K562 (cell line): ENCODE results near the gene SPARC.

Experiments
- CBFB ChIP-seq: sonication (generic); formaldehyde crosslinking; IDR thresholded peaks from 2 replicates; pipeline ENCODE4 v1.4.0; 2020; ENCODE audit warnings: mild to moderate bottlenecking, missing genetic modification reagents
- CBX8 ChIP-seq: fragments of 200-600 bp; sonication (generic); IDR thresholded peaks from 2 replicates; pipeline ENCODE4 v1.6.1; 2012; ENCODE audit warnings: borderline replicate concordance, mixed run types, low read depth, mild to moderate bottlenecking, moderate library complexity, mixed read lengths, low read length, control low read depth, inconsistent platforms; ENCODE audit not compliant: poor library complexity, severe bottlenecking; ENCODE audit errors: extremely low read depth
- CHD2 ChIP-seq: IDR thresholded peaks from 2 replicates; pipeline ENCODE4 v1.6.1; 2011; ENCODE audit warnings: low read depth, low read length
- CHD4 ChIP-seq: fragments of 200-600 bp; sonication (generic); IDR thresholded peaks from 3 replicates; pipeline ENCODE4 v1.6.1; 2012; ENCODE audit warnings: low read depth, mild to moderate bottlenecking, mixed read lengths, low read length, inconsistent platforms; ENCODE audit not compliant: insufficient read depth, insufficient replicate concordance, poor library complexity, severe bottlenecking
- GABPA ChIP-seq: fragments of 200-800 bp; sonication (Bioruptor generic); conservative IDR thresholded peaks from 2 replicates; pipeline ENCODE4 v1.6.1; 2016; ENCODE audit warnings: low read depth, missing genetic modification characterization, missing compliant biosample characterization
- GATAD2A ChIP-seq: fragments of 450-650 bp; IDR thresholded peaks from 2 replicates; pipeline ENCODE4 v1.6.1; 2017
- POLR2AphosphoS5 ChIP-seq: IDR thresholded peaks from 2 replicates; pipeline ENCODE4 v1.6.1; 2011; ENCODE audit warnings: mild to moderate bottlenecking, low read depth, low read length, moderate library complexity; ENCODE audit not compliant: control insufficient read depth, insufficient read depth
- SAP30 ChIP-seq: fragments of 200-600 bp; sonication (generic); IDR thresholded peaks from 2 replicates; pipeline ENCODE4 v1.6.1; 2012; ENCODE audit warnings: borderline replicate concordance, low read depth, mild to moderate bottlenecking, moderate library complexity, low read length, control low read depth, inconsistent platforms; ENCODE audit not compliant: insufficient read depth, poor library complexity, severe bottlenecking
- YY1 ChIP-seq, 3 experiments: IDR thresholded peaks; 2 replicates each; pipeline ENCODE4 v1.6.1; 2011; ENCODE audit warnings: low read length in 2 of 3, mild to moderate bottlenecking in 2 of 3, moderate library complexity in 2 of 3, borderline replicate concordance in 1 of 3, control low read depth in 1 of 3, low read depth in 1 of 3; ENCODE audit not compliant: insufficient read depth in 3 of 3, insufficient replicate concordance in 2 of 3, control insufficient read depth in 1 of 3, insufficient read length in 1 of 3; ENCODE audit errors: extremely low read depth in 1 of 3
- ZBTB17 ChIP-seq: fragments of 450-650 bp; formaldehyde crosslinking; IDR thresholded peaks from 2 replicates; pipeline ENCODE4 v1.4.0; 2020; ENCODE audit warnings: mild to moderate bottlenecking
- ZC3H8 ChIP-seq: fragments of 450-650 bp; IDR thresholded peaks from 2 replicates; pipeline ENCODE4 v1.6.1; 2017
- ZNF3 ChIP-seq: fragments of 250-450 bp; sonication (Bioruptor Pico); IDR thresholded peaks from 2 replicates; pipeline ENCODE4 v1.5.0; 2021; ENCODE audit warnings: mild to moderate bottlenecking, moderate library complexity
- TF ChIP-seq, protein P1 (sequence below), 3 experiments: IDR thresholded peaks in 2 of 3; conservative IDR thresholded peaks in 1 of 3; 2 replicates each; pipeline ENCODE4 v1.5.1; 2011 to 2012; ENCODE audit warnings: low read length in 3 of 3, mild to moderate bottlenecking in 3 of 3, control low read depth in 2 of 3, improper control_type of control experiment in 1 of 3, inconsistent platforms in 1 of 3, low read depth in 1 of 3, mixed read lengths in 1 of 3, moderate library complexity in 1 of 3; ENCODE audit not compliant: insufficient read depth in 2 of 3
- TF ChIP-seq, protein P2 (sequence below): fragments of 450-650 bp; formaldehyde crosslinking; IDR thresholded peaks from 2 replicates; pipeline ENCODE4 v1.4.0; 2020; ENCODE audit warnings: mild to moderate bottlenecking, moderate library complexity

GRCh38 chr5:151721087-151721646 is 34.5 kb upstream of the SPARC start:
- TF ChIP-seq, protein P1, sequence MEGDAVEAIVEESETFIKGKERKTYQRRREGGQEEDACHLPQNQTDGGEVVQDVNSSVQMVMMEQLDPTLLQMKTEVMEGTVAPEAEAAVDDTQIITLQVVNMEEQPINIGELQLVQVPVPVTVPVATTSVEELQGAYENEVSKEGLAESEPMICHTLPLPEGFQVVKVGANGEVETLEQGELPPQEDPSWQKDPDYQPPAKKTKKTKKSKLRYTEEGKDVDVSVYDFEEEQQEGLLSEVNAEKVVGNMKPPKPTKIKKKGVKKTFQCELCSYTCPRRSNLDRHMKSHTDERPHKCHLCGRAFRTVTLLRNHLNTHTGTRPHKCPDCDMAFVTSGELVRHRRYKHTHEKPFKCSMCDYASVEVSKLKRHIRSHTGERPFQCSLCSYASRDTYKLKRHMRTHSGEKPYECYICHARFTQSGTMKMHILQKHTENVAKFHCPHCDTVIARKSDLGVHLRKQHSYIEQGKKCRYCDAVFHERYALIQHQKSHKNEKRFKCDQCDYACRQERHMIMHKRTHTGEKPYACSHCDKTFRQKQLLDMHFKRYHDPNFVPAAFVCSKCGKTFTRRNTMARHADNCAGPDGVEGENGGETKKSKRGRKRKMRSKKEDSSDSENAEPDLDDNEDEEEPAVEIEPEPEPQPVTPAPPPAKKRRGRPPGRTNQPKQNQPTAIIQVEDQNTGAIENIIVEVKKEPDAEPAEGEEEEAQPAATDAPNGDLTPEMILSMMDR (IDR thresholded peaks at IDR 0.05 in 2 of 3, conservative IDR thresholded peaks at IDR 0.05 in 1 of 3; ENCODE audit: insufficient read depth in 2 of 3, low read depth in 1 of 3, low read length in 3 of 3): no peak
- TF ChIP-seq GABPA (tag): no peak
- no peak for TF ChIP-seq GATAD2A
- TF ChIP-seq, protein P2, sequence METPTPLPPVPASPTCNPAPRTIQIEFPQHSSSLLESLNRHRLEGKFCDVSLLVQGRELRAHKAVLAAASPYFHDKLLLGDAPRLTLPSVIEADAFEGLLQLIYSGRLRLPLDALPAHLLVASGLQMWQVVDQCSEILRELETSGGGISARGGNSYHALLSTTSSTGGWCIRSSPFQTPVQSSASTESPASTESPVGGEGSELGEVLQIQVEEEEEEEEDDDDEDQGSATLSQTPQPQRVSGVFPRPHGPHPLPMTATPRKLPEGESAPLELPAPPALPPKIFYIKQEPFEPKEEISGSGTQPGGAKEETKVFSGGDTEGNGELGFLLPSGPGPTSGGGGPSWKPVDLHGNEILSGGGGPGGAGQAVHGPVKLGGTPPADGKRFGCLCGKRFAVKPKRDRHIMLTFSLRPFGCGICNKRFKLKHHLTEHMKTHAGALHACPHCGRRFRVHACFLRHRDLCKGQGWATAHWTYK (CRISPR knock-in tag): no peak
- TF ChIP-seq SAP30: no peak
- no peak for TF ChIP-seq CBFB (CRISPR knock-in tag)
- no peak for TF ChIP-seq CBX8
- no peak for TF ChIP-seq CHD4
- TF ChIP-seq POLR2AphosphoS5: no peak
- no peak for TF ChIP-seq YY1 (IDR thresholded peaks at IDR 0.05; ENCODE audit: borderline replicate concordance in 1 of 3, control insufficient read depth in 1 of 3, extremely low read depth in 1 of 3, insufficient read depth in 3 of 3, insufficient read length in 1 of 3, insufficient replicate concordance in 2 of 3, low read depth in 1 of 3, low read length in 2 of 3)
- TF ChIP-seq ZNF3 (CRISPR knock-in tag): no peak
- TF ChIP-seq ZBTB17 (CRISPR knock-in tag): no peak
- no peak for TF ChIP-seq CHD2
- no peak for TF ChIP-seq ZC3H8
